ENCODE results near the gene ADH4. TPM values are rescaled to one million over a fixed set of nuclear protein-coding genes. Genes with fewer than 3 reads are reported as not detected.

ADH4 gene
- total RNA-seq, 1 experiment from 2014 or later, result 0.25 TPM

DNA sequence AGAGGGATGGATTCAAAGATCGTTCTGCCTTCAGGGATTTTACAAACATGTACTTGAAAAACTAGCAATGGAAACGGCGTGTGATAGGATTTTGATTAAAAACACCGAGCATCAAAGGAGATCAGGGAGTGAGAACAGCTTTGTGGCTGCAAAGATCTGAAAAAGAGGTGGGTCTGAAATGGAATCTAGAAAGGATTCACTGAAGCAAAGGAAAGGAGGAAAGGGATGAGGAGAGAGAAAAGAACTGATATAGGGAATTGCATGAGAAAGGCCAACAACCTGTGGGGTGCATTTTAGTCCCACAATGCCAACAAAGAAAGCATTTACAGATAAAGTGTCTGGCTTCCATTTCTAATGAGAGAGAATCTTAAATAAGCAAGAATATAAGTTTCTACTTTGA, 23.1 kb downstream of the ADH4 start:
- no TSS peak for BruUV-seq (replicated peaks)
- H3K79me2 ChIP-seq (ENCODE audit: insufficient read depth, low read length), result no peaks in the 10 kb centered on the region
- no peaks in the 10 kb centered on the region for H3K9me3 ChIP-seq (ENCODE audit: control insufficient read depth in 1 of 2, insufficient read depth in 1 of 2, low read depth in 1 of 2, low read length in 2 of 2)
- H4K20me1 ChIP-seq (ENCODE audit: insufficient read depth), result no peaks in the 10 kb centered on the region
- ChIA-PET CTCF (no interaction called here), RAD21 (ENCODE audit: low non-redundant PET in 1 of 2, low total read pairs in 2 of 2, uncharacterized antibody in 2 of 2, unreplicated experiment in 2 of 2) (no interaction called here), POLR2A (no interaction called here)
- DNase-seq (ENCODE audit: low read depth, low spot score) (no peak), ATAC-seq (no peak)
- H3K9me2 ChIP-seq (ENCODE audit: insufficient read depth), result no peaks in the 10 kb centered on the region
- no peaks in the 10 kb centered on the region for H3K27me3 ChIP-seq (ENCODE audit: insufficient read depth, low read length)
- H3K4me1 ChIP-seq (ENCODE audit: control insufficient read depth in 1 of 2, insufficient read depth in 2 of 2, low read length in 2 of 2), result no peaks in the 10 kb centered on the region
- H3K27ac ChIP-seq (ENCODE audit: low read depth, low read length), result no peak overlapping the region
- intact Hi-C loops (cut with micrococcal nuclease), result no loop called here
- no peak overlapping the region for H3K9ac ChIP-seq (ENCODE audit: low read length)
- H3K4me2 ChIP-seq (ENCODE audit: low read length), result no peak overlapping the region
- TF ChIP-seq POLR2A (IDR thresholded peaks at IDR 0.05; ENCODE audit: borderline replicate concordance, extremely low read depth, insufficient read depth, insufficient read length), result no peak
- TF ChIP-seq, protein P1, sequence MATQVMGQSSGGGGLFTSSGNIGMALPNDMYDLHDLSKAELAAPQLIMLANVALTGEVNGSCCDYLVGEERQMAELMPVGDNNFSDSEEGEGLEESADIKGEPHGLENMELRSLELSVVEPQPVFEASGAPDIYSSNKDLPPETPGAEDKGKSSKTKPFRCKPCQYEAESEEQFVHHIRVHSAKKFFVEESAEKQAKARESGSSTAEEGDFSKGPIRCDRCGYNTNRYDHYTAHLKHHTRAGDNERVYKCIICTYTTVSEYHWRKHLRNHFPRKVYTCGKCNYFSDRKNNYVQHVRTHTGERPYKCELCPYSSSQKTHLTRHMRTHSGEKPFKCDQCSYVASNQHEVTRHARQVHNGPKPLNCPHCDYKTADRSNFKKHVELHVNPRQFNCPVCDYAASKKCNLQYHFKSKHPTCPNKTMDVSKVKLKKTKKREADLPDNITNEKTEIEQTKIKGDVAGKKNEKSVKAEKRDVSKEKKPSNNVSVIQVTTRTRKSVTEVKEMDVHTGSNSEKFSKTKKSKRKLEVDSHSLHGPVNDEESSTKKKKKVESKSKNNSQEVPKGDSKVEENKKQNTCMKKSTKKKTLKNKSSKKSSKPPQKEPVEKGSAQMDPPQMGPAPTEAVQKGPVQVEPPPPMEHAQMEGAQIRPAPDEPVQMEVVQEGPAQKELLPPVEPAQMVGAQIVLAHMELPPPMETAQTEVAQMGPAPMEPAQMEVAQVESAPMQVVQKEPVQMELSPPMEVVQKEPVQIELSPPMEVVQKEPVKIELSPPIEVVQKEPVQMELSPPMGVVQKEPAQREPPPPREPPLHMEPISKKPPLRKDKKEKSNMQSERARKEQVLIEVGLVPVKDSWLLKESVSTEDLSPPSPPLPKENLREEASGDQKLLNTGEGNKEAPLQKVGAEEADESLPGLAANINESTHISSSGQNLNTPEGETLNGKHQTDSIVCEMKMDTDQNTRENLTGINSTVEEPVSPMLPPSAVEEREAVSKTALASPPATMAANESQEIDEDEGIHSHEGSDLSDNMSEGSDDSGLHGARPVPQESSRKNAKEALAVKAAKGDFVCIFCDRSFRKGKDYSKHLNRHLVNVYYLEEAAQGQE (IDR thresholded peaks at IDR 0.05; ENCODE audit: low read depth), result no peak
- no peak for TF ChIP-seq ELF1 (IDR thresholded peaks at IDR 0.05; ENCODE audit: borderline replicate concordance, low read depth)
- no peak for TF ChIP-seq EGR1 (IDR thresholded peaks at IDR 0.05; ENCODE audit: low read depth)
- no peak for TF ChIP-seq YY1 (IDR thresholded peaks at IDR 0.05; ENCODE audit: extremely low read depth, insufficient replicate concordance, low read depth, low read length)
- no peak for TF ChIP-seq JUND (IDR thresholded peaks at IDR 0.05)
- TF ChIP-seq CBX3 (IDR thresholded peaks at IDR 0.05; ENCODE audit: low read depth), result no peak
- TF ChIP-seq TCF7L2 (IDR thresholded peaks at IDR 0.05; ENCODE audit: borderline replicate concordance, extremely low read depth, insufficient read depth, insufficient read length), result no peak
- no peak for TF ChIP-seq ZNF274 (IDR thresholded peaks at IDR 0.05; ENCODE audit: low read depth, low read length)
- TF ChIP-seq, protein P2, sequence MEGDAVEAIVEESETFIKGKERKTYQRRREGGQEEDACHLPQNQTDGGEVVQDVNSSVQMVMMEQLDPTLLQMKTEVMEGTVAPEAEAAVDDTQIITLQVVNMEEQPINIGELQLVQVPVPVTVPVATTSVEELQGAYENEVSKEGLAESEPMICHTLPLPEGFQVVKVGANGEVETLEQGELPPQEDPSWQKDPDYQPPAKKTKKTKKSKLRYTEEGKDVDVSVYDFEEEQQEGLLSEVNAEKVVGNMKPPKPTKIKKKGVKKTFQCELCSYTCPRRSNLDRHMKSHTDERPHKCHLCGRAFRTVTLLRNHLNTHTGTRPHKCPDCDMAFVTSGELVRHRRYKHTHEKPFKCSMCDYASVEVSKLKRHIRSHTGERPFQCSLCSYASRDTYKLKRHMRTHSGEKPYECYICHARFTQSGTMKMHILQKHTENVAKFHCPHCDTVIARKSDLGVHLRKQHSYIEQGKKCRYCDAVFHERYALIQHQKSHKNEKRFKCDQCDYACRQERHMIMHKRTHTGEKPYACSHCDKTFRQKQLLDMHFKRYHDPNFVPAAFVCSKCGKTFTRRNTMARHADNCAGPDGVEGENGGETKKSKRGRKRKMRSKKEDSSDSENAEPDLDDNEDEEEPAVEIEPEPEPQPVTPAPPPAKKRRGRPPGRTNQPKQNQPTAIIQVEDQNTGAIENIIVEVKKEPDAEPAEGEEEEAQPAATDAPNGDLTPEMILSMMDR (IDR thresholded peaks at IDR 0.05 in 2 of 3, conservative IDR thresholded peaks at IDR 0.05 in 1 of 3; ENCODE audit: borderline replicate concordance in 1 of 3, insufficient read depth in 1 of 3, low read depth in 2 of 3, low read length in 2 of 3), result no peak
- TF ChIP-seq SRF (IDR thresholded peaks at IDR 0.05; ENCODE audit: low read depth), result no peak
- TF ChIP-seq SP1 (IDR thresholded peaks at IDR 0.05; ENCODE audit: low read depth), result no peak
- no peaks in the 10 kb centered on the region for H3K36me3 ChIP-seq (ENCODE audit: control insufficient read depth in 1 of 2, insufficient read depth in 2 of 2, low read length in 2 of 2)
- H3K4me3 ChIP-seq (replicated peaks in 1 of 2; ENCODE audit: low read depth in 1 of 2, low read length in 2 of 2), result no peak overlapping the region
- no peak overlapping the region for H2AFZ ChIP-seq (ENCODE audit: low read depth, low read length, poor library complexity, severe bottlenecking)
